Measurements from ENCODE around the gene FURIN.

DNA sequence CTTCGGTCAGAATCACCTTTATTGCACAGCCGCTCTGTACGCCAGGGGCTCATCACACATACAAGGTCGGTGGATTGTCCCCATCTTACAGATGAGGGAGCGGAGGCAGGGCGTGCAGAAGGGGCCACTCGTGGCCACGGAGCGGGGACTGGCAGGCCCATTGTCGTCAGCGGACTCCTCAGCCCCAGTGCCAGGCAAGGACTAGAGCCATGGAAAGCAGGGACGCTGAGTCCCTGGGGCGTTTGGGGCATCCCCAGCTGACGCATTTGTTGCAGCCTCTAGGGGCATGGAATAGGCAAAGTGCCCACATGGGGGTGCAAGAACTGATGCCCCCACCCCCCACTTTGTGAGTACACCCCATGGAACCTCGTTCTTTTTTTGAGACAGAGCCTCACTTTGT, 29.8 kb upstream of the FURIN start:
- TF ChIP-seq CTCF (IDR thresholded peaks at IDR 0.05) (no peak), POLR2A (IDR thresholded peaks at IDR 0.05) (no peak), POLR2AphosphoS5 (IDR thresholded peaks at IDR 0.05) (no peak)

All from breast epithelium (tissue), 3 donors.